HL-60 (cell line): Measurements from ENCODE around the gene CAPRIN2.

Experiments used
- DNase-seq, 2 experiments: peaks; one replicate each; pipeline ENCODE4 v3.0.0-alpha.2; 2010 to 2020; ENCODE audit warnings: low read depth in 1 of 2, low spot score in 1 of 2
- H3K27ac ChIP-seq: fragments of 250-450 bp; sonication (Bioruptor Pico); replicated peaks from 2 replicates; pipeline ENCODE4 v1.5.1; 2020; ENCODE audit warnings: mild to moderate bottlenecking, moderate library complexity
- H3K27me3 ChIP-seq: fragments of 250-450 bp; sonication (Bioruptor Pico); 2 replicates; pipeline ENCODE4 v1.5.1; 2021; ENCODE audit warnings: mild to moderate bottlenecking, moderate library complexity; ENCODE audit not compliant: insufficient read depth, poor library complexity, severe bottlenecking
- H3K4me3 ChIP-seq: replicated peaks from 2 replicates; pipeline ENCODE4 v1.5.1; 2011; ENCODE audit warnings: mild to moderate bottlenecking, control low read depth, low read length; ENCODE audit not compliant: insufficient read depth
- CTCF ChIP-seq: IDR thresholded peaks from one replicate; pipeline ENCODE4 v1.5.1; 2011; ENCODE audit warnings: low read length, control low read depth, inconsistent platforms; ENCODE audit not compliant: insufficient read depth
- GABPA ChIP-seq: IDR thresholded peaks from 2 replicates; pipeline ENCODE4 v1.6.1; 2012; ENCODE audit warnings: low read depth
- POLR2AphosphoS5 ChIP-seq: IDR thresholded peaks from 2 replicates; pipeline ENCODE4 v1.6.1; 2012; ENCODE audit warnings: low read depth
- REST ChIP-seq: IDR thresholded peaks from 2 replicates; pipeline ENCODE4 v1.6.1; 2012; ENCODE audit warnings: low read depth; ENCODE audit not compliant: insufficient replicate concordance
- SPI1 ChIP-seq: IDR thresholded peaks from 2 replicates; pipeline ENCODE4 v1.6.1; 2012; ENCODE audit warnings: low read depth, mild to moderate bottlenecking, borderline replicate concordance

CAPRIN2 gene

GRCh38 chr12:30753233-30753632 lies 1.5 kb downstream of the CAPRIN2 start:
- no peak for DNase-seq
- Histone ChIP-seq H3K27ac (no peak overlapping the region), H3K4me3 (no peak overlapping the region), H3K27me3 (no peaks in the 10 kb centered on the region)
- TF ChIP-seq CTCF (no peak), SPI1 (no peak), POLR2AphosphoS5 (no peak), REST (no peak), GABPA (no peak)

- Histone ChIP-seq H3K27me3 (no peaks in the 10 kb centered on the region), H3K27ac (no peak overlapping the region), H3K4me3 (no peak overlapping the region)
- no peak for TF ChIP-seq CTCF
- no peak for TF ChIP-seq GABPA
- no peak for TF ChIP-seq REST
- TF ChIP-seq POLR2AphosphoS5: no peak
- no peak for TF ChIP-seq SPI1
- no peak for DNase-seq
Measured at GRCh38 chr12:30752255-30752654, 2.5 kb downstream of the CAPRIN2 start.

GRCh38 chr12:30748147-30748546 lies 6.6 kb downstream of the CAPRIN2 start:
- Histone ChIP-seq H3K27ac (no peak overlapping the region), H3K4me3 (no peak overlapping the region), H3K27me3 (no peaks in the 10 kb centered on the region)
- no peak for DNase-seq
- TF ChIP-seq POLR2AphosphoS5 (no peak), REST (no peak), SPI1 (no peak), CTCF (no peak), GABPA (no peak)
